ENCODE data around the gene PRKCE. TPM values are rescaled to one million over a fixed set of nuclear protein-coding genes. Genes with fewer than 3 reads are reported as not detected.

Gene PRKCE
- total and polyA plus RNA-seq, 2 donors (not counting 3 experiments of a cell fraction or from before 2014, with no cell fraction given): 27.9 to 33.9 TPM

DNA sequence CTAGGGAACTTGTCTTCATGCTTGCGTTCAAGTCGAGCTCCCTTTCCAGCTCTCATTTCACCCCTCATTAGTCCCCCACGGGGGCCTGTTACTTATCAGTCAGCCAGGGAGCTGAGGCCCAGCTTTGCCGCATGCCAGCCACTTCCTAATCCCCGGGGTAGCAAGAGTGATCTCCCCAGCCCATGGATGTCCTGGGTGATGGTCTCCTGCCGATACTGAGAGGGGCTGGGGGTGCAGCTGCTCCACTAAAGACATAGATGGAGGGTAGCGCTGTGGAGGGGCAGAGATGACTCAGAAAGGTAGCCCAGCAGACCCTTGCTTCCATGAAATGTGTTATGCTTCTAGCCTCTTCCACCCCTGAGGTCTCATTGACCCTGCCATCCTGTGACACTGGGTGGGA is 331.7 kb downstream of the PRKCE start:
- no peak for FAIRE-seq
- H3K27ac ChIP-seq (ENCODE audit: insufficient read depth, low read depth, low read length): no peak overlapping the region
- no peaks in the 10 kb centered on the region for H3K9me1 ChIP-seq (replicated peaks; ENCODE audit: control insufficient read depth, extremely low read depth, insufficient read depth, low read length)
- no peak overlapping the region for H2AFZ ChIP-seq (ENCODE audit: low read depth, low read length)
- no peak for DNase-seq (ENCODE audit: low read depth, low spot score)
- no peaks in the 10 kb centered on the region for H3K79me2 ChIP-seq (ENCODE audit: control insufficient read depth, insufficient read depth, low read length)
- H3K36me3 ChIP-seq (ENCODE audit: control insufficient read depth in 2 of 2, extremely low read depth in 1 of 2, insufficient read depth in 2 of 2, low read length in 2 of 2): no peaks in the 10 kb centered on the region
- no peaks in the 10 kb centered on the region for H3K9me3 ChIP-seq (replicated peaks; ENCODE audit: control insufficient read depth, insufficient read depth, low read length)
- POLR2A ChIA-PET: no interaction called here
- no TSS peak for BruUV-seq (replicated peaks)
- H3K4me1 ChIP-seq (ENCODE audit: control insufficient read depth, extremely low read depth, insufficient read depth, low read length): peaks cover 8% of the 10 kb centered on the region
- no peak overlapping the region for H3K9ac ChIP-seq (replicated peaks; ENCODE audit: extremely low read depth, insufficient read depth, low read length)
- H4K20me1 ChIP-seq (replicated peaks; ENCODE audit: control insufficient read depth, extremely low read depth, insufficient read depth, low read length): no peaks in the 10 kb centered on the region
- TF ChIP-seq GATA2 (IDR thresholded peaks at IDR 0.05; ENCODE audit: insufficient read depth, insufficient read length, low read depth, low read length): no peak
- H3K4me3 ChIP-seq (replicated peaks in 1 of 3; ENCODE audit: insufficient read depth in 1 of 3, low read depth in 1 of 3, low read length in 3 of 3): no peak overlapping the region
- intact Hi-C loops (cut with micrococcal nuclease) (no loop called here), dilution Hi-C loops (cut with MboI; ENCODE audit: extremely low pct_ligation_motif_present, low sequenced_read_pairs) (no loop called here)
- H3K27me3 ChIP-seq (ENCODE audit: control insufficient read depth in 2 of 2, insufficient read depth in 2 of 2, low read length in 2 of 2): no peaks in the 10 kb centered on the region
- CTCF ChIA-PET: interaction anchor here (1.4 to 2.7 kb wide), 2 partner anchors 10 to 28 kb away, joined by 3 to 10 read pairs; no protein-coding TSS in a partner anchor
- H3K4me2 ChIP-seq (ENCODE audit: insufficient read depth, low read length): no peak overlapping the region

DNA sequence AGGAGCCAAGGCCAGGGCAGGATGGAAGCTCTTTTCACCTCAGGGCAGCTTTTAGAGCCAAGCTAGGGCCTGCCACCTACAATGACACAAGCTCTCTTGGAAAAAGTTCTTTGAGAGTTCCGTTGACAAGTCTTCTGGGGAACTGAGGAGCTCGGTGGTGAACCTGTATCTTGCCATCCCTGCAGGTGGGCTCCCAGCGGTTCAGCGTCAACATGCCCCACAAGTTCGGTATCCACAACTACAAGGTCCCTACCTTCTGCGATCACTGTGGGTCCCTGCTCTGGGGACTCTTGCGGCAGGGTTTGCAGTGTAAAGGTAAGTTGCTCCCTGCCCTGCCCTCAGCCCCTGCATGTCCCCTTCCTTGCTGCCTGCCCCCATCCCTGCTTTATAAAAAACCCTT is 332.9 kb downstream of the PRKCE start:
- no peaks in the 10 kb centered on the region for H3K79me2 ChIP-seq (ENCODE audit: control insufficient read depth, insufficient read depth, low read length)
- intact Hi-C loops (cut with micrococcal nuclease) (no loop called here), dilution Hi-C loops (cut with MboI; ENCODE audit: extremely low pct_ligation_motif_present, low sequenced_read_pairs) (no loop called here)
- no peak overlapping the region for H2AFZ ChIP-seq (ENCODE audit: low read depth, low read length)
- CTCF ChIA-PET: interaction anchor here (2.7 kb wide), 1 partner anchor 9 kb away, joined by 10 read pairs; no protein-coding TSS in a partner anchor
- DNase-seq (ENCODE audit: low read depth, low spot score): no peak
- no peaks in the 10 kb centered on the region for H3K9me3 ChIP-seq (replicated peaks; ENCODE audit: control insufficient read depth, insufficient read depth, low read length)
- H4K20me1 ChIP-seq (replicated peaks; ENCODE audit: control insufficient read depth, extremely low read depth, insufficient read depth, low read length): no peaks in the 10 kb centered on the region
- no peak for FAIRE-seq
- no peak overlapping the region for H3K4me3 ChIP-seq (replicated peaks in 1 of 3; ENCODE audit: insufficient read depth in 1 of 3, low read depth in 1 of 3, low read length in 3 of 3)
- H3K4me1 ChIP-seq (ENCODE audit: control insufficient read depth, extremely low read depth, insufficient read depth, low read length): peaks cover 8% of the 10 kb centered on the region
- no peaks in the 10 kb centered on the region for H3K27me3 ChIP-seq (ENCODE audit: control insufficient read depth in 2 of 2, insufficient read depth in 2 of 2, low read length in 2 of 2)
- no peak overlapping the region for H3K4me2 ChIP-seq (ENCODE audit: insufficient read depth, low read length)
- BruUV-seq (replicated peaks): no TSS peak
- TF ChIP-seq, protein P1, sequence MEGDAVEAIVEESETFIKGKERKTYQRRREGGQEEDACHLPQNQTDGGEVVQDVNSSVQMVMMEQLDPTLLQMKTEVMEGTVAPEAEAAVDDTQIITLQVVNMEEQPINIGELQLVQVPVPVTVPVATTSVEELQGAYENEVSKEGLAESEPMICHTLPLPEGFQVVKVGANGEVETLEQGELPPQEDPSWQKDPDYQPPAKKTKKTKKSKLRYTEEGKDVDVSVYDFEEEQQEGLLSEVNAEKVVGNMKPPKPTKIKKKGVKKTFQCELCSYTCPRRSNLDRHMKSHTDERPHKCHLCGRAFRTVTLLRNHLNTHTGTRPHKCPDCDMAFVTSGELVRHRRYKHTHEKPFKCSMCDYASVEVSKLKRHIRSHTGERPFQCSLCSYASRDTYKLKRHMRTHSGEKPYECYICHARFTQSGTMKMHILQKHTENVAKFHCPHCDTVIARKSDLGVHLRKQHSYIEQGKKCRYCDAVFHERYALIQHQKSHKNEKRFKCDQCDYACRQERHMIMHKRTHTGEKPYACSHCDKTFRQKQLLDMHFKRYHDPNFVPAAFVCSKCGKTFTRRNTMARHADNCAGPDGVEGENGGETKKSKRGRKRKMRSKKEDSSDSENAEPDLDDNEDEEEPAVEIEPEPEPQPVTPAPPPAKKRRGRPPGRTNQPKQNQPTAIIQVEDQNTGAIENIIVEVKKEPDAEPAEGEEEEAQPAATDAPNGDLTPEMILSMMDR (IDR thresholded peaks at IDR 0.05; ENCODE audit: extremely low read depth in 1 of 2, insufficient read depth in 1 of 2, low read depth in 1 of 2, low read length in 2 of 2): no peak
- TF ChIP-seq GATA2 (IDR thresholded peaks at IDR 0.05; ENCODE audit: insufficient read depth, insufficient read length, low read depth, low read length) (no peak), POLR2AphosphoS5 (IDR thresholded peaks at IDR 0.05; ENCODE audit: insufficient read depth, low read depth, low read length) (no peak), JUN (IDR thresholded peaks at IDR 0.05; ENCODE audit: borderline replicate concordance, insufficient read depth, insufficient read length, low read depth) (no peak), POLR2A (IDR thresholded peaks at IDR 0.05; ENCODE audit: low read depth, low read length) (no peak), MYC (IDR thresholded peaks at IDR 0.05; ENCODE audit: low read depth, low read length) (no peak), FOS (IDR thresholded peaks at IDR 0.05; ENCODE audit: borderline replicate concordance, insufficient read depth, low read length) (no peak), EZH2 (IDR thresholded peaks at IDR 0.05; ENCODE audit: borderline replicate concordance, low read depth, low read length, severe bottlenecking) (no peak)
- TF ChIP-seq, protein P2, sequence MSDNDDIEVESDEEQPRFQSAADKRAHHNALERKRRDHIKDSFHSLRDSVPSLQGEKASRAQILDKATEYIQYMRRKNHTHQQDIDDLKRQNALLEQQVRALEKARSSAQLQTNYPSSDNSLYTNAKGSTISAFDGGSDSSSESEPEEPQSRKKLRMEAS (IDR thresholded peaks at IDR 0.05; ENCODE audit: insufficient read depth, insufficient read length): no peak
- POLR2A ChIA-PET: no interaction called here
- peaks cover 0 to 2% of the 10 kb centered on the region in 2 experiments for H3K36me3 ChIP-seq (ENCODE audit: control insufficient read depth in 2 of 2, extremely low read depth in 1 of 2, insufficient read depth in 2 of 2, low read length in 2 of 2)
- no peaks in the 10 kb centered on the region for H3K9me1 ChIP-seq (replicated peaks; ENCODE audit: control insufficient read depth, extremely low read depth, insufficient read depth, low read length)
- no peak overlapping the region for H3K9ac ChIP-seq (replicated peaks; ENCODE audit: extremely low read depth, insufficient read depth, low read length)
- H3K27ac ChIP-seq (ENCODE audit: insufficient read depth, low read depth, low read length): no peak overlapping the region
